ENCODE data around the gene GSE1. TPM values are rescaled to one million over a fixed set of nuclear protein-coding genes. Genes with fewer than 3 reads are reported as not detected.

GSE1 gene
- polyA plus RNA-seq, 4 donors: 57.6 to 77.4 (median 63.3) TPM

GRCh38 chr16:85657267-85657650 is 44.1 kb downstream of the GSE1 start:
- no peak for DNase-seq (ENCODE audit: low read depth in 4 of 4, low spot score in 3 of 4)

- DNase-seq (ENCODE audit: low read depth in 4 of 4, low spot score in 3 of 4): no peak
Measured at GRCh38 chr16:85657996-85658395, 44.9 kb downstream of the GSE1 start.

- no peak for DNase-seq (ENCODE audit: low read depth in 4 of 4, low spot score in 3 of 4)
Measured at GRCh38 chr16:85658504-85659326, 45.6 kb downstream of the GSE1 start.

DNA sequence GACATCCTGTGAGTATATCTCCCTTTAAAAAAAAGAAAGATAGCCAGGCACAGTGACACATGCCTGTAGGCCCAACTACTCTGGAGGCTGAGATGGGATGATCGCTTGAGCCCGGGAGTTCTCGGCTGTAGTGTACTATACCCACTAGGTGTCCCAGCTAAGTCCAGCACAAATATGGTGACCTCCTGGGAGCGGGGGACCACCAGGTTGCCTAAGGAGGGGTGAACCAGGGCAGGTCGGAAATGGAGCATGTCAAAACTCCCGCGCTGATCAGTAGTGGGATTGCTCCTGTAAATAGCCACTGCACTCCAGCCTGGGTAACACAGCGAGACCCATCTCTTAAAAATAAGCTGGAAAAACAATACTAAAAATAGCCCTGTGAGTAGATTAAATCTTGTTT is 46.2 kb downstream of the GSE1 start:
- no peak for DNase-seq (ENCODE audit: low read depth in 4 of 4, low spot score in 3 of 4)

DNA sequence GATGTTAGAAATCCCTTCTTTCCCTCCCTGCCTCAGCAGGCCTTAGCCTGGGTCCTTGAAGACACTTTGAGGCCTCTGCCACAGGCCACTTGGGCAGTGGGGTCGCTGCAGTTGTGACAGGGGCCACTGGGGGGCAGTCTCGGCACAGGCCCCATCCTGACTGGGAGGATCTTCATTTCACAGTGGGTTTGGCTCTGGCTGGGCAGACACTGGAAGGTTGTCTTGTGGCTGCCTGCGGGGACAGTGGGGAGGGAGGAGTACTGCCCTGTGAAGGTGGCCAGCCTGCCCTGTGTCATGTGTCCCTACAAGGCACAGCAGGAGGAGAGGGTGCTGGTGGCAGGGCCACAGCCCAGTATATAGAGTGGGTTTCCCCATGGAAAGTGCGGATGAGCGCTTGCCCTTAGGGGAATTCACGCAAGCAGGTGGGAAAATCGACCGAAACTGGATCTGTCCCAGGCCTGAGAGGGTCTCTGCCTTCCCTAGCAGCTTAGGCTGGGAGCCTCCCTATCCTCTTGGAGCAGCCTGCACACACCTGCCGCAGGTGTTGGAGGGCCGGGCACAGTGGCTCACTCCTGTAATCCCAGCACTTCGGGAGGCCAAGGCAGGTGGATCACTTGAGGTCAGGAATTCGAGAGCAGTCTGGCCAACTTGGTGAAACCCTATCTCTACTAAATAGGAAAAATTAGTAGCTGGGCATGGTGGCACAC is 46.8 kb downstream of the GSE1 start:
- no peak for DNase-seq (ENCODE audit: low read depth in 4 of 4, low spot score in 3 of 4)

- no peak for DNase-seq (ENCODE audit: low read depth in 4 of 4, low spot score in 3 of 4)
Measured at GRCh38 chr16:85660843-85661739, 48.0 kb downstream of the GSE1 start.

DNA sequence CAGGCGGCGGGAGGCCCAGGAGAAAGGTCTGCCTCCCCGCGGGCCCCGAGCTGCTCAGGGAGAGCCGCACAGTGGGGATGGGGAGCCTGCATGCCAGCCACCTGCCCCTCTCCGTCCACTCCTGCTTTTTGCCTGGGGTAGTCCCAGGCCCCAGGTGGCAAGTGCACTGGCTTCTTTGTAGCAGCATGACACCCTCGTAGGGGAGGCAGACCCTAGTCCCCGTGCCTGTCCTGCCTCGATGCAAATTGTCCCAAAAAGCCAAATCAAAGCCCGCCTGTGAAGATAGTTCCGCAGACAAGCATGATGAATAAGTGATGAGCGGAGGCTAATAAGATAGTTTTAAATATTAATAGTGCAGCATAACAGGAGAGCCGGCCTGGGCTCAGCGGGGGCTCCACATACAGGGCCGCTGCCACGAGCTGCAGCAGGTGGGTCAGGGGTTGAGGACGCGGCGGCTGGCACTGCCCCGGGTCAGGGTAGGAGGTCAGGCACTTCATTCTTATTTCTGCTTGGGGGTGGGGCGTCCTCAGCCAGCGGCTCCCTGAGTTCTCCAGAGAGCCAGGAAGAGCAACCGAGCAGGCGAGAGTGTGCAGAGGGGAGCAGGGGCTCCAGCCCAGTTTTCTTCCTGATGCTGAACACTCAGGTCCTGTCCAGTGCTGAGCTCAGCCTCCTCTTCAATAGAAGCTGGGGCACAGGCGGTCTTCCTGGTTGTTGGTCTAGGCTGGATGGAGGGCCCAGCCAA is 48.8 kb downstream of the GSE1 start:
- no peak for DNase-seq (ENCODE audit: low read depth in 4 of 4, low spot score in 3 of 4)

DNA sequence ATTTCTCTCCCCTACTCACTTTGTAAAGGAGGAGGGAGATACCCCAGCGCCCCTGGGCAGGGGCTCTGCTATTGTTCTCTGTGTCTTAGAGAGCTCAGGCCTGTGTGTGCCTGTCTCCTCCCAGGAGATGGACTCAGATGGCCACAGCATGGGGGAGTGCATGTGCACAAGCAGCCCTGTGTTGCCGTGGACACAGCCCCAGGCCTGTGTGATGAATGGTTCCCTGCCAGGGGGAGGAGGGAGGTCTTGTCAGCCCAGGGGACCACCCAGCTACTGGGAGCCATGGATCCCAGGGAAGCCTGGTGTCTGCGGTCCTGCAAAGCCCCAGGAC is 49.3 kb downstream of the GSE1 start:
- peak in 1 of 4 donors; percentile 58 for DNase-seq (ENCODE audit: low read depth in 4 of 4, low spot score in 3 of 4)

DNA sequence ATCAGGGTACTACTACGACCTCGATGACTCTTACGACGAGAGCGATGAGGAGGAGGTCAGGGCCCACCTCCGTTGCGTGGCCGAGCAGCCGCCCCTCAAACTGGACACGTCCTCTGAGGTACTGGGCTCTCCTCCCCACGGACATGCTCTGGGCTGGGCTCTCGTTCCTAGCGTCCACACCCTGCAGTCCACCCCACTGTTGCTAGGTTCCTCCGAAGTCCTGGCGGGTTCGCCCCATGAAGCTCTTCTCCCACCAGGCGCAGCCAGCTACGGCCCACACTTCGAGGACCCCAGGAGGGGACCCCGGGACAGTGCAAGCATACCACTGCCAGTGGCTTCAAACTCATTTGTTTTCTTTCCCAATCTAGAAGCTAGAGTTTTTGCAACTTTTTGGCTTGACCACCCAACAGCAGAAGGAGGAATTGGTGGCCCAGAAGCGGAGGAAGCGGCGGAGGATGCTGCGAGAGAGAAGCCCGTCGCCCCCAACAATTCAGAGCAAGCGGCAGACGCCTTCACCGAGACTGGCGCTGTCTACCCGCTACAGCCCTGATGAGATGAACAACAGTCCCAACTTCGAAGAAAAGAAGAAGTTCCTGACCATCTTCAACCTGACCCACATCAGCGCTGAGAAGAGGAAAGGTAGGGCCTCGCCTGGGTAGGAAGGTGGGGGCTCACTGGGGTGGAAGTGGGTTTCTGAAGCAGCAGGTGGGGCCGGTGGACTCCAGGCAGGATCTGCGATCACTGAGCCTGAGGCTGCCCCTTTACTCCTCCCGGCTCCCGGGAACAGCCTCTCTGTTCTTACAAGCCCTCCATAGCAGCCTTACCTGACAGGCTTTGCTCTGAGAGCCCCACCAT is 50.1 kb downstream of the GSE1 start:
- DNase-seq (ENCODE audit: low read depth in 4 of 4, low spot score in 3 of 4): no peak

DNA sequence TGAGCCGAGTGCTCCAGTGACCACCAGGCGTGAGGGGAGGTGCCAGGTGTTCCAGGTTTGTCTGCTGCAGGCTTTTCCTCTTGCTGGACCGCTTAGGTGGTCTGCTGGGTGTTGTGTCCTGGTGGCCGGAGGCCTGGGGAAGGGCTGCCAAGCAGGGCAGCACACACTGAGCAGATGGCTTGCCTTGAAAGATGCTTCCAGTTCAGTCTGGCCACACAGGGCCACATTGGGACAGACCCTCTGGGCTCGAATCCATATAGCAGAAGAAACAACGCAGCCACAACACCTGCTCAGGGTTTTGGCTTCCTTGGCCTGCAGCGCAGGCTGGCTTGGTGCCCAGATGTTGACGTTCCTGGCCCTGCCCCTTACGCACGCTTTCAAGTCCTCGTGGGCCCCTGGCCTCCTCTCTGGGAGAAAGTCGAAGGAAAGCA is 50.8 kb downstream of the GSE1 start:
- no peak for DNase-seq (ENCODE audit: low read depth in 4 of 4, low spot score in 3 of 4)

GRCh38 chr16:85664580-85665372 is 51.7 kb downstream of the GSE1 start:
- no peak for DNase-seq (ENCODE audit: low read depth in 4 of 4, low spot score in 3 of 4)

GRCh38 chr16:85665373-85665740 is 52.2 kb downstream of the GSE1 start:
- DNase-seq (ENCODE audit: low read depth in 4 of 4, low spot score in 3 of 4): no peak

- DNase-seq (ENCODE audit: low read depth in 4 of 4, low spot score in 3 of 4): no peak
Measured at GRCh38 chr16:85665929-85666328, 52.8 kb downstream of the GSE1 start.

DNA sequence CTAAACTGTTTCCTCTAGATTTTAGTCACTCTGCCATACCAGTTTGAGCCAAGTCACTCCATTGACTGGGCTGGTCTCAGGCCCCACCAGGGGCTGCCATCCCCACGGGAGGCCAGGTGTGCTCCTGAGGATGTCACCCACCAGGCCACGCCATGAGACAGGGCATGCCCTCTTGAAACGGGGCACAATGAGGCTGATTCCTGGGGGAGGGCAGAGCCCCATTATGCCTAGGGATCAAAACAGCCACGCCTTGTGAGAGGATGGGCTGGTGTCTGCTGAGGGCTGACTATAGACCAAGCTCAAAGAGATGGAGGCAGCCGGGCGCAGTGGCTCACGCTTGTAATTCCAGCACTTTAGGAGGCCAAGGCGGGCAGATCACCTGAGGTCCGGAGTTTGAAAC is 54.1 kb downstream of the GSE1 start:
- no peak for DNase-seq (ENCODE audit: low read depth in 4 of 4, low spot score in 3 of 4)

DNA sequence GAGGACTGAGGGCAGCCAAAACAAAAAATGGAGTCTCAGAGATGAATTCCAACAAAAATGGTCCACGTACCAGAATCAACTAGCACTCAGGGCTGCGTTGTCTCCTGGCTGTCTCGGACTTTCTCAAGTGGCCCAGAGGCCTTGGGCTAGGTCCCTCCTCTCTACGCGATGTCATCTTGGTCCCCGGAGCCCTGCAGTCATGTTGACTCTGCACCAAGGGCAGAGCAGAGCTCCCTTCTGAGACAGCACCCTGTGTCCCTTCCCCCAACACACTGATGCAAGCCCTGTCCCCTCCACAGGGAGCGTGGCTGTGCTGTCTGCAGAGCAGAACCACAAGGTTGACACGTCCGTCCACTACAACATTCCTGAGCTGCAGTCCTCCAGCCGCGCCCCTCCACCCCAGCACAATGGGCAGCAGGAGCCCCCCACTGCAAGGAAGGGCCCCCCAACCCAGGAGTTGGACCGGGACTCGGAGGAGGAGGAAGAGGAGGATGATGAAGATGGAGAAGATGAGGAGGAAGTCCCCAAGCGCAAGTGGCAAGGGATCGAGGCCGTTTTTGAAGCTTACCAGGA is 54.8 kb downstream of the GSE1 start:
- DNase-seq (ENCODE audit: low read depth in 4 of 4, low spot score in 3 of 4): no peak

GRCh38 chr16:85668676-85669424 is 55.7 kb downstream of the GSE1 start:
- DNase-seq (ENCODE audit: low read depth in 4 of 4, low spot score in 3 of 4): no peak

GRCh38 chr16:85670840-85671239 is 57.7 kb downstream of the GSE1 start:
- DNase-seq (ENCODE audit: low read depth in 4 of 4, low spot score in 3 of 4): no peak
